GM21528 (cell line): Measurements from ENCODE around the gene SCD.
"Not testable (repeated sequence)": the region's sequence is repeated elsewhere in the genome, so short reads cannot be mapped to it uniquely, and the experiment has no call there.

Source experiments
- ATAC-seq: cut with Tn5 transposase; IDR thresholded peaks from one replicate; pipeline ENCODE4 v1.9.1; 2021; ENCODE audit warnings: mild to moderate bottlenecking, moderate library complexity; ENCODE audit not compliant: unreplicated experiment, low FRiP score

Gene SCD

DNA sequence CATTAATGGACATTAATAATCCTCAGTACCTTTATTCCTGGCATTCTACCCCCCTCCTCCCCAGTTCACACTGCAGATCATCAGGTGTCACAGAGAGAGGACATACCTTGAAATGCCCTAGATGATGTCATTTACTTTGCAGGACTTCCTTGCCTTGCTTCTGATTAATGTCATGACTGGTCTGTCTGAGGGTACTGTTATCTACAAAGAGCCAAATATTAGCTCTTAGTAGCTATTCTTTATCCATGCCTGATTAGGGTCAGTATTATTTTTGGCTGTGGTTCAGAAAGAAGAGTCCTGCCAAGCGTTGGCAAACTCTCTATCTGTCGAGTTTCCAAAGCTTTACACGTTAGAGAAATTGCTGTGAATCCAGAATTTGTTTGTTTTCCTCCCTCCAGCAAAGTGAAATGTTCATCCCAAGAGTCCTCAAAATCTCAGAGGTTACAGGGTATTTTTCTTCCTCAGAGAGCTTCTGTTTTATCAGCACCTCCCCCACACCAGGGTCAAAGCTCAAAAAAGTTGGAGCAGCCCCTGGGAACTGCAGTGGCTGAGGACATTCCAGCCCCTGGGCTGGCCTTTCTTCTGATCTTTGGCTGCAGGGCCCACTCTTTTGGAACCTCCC, 12.6 kb downstream of the SCD start:
- no peak for ATAC-seq

DNA sequence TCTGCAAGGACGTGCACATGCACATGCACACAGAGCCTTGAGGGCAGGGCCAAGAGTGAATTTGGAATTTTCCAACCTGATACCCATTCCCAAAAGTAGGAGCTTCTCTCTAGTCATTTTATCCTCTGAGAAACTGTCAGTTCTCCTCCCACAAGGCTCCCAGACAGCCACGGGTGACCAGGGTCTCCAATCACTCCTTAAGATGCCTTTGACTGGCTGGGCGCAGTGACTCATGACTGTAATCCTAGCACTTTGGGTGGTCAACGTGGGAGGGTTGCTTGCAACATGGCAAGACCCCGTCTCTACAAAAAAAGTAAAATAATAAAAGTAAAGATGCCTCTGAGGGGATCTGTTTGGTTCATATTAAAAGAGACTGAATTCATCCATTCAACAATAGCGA, 13.2 kb downstream of the SCD start:
- no peak for ATAC-seq

DNA sequence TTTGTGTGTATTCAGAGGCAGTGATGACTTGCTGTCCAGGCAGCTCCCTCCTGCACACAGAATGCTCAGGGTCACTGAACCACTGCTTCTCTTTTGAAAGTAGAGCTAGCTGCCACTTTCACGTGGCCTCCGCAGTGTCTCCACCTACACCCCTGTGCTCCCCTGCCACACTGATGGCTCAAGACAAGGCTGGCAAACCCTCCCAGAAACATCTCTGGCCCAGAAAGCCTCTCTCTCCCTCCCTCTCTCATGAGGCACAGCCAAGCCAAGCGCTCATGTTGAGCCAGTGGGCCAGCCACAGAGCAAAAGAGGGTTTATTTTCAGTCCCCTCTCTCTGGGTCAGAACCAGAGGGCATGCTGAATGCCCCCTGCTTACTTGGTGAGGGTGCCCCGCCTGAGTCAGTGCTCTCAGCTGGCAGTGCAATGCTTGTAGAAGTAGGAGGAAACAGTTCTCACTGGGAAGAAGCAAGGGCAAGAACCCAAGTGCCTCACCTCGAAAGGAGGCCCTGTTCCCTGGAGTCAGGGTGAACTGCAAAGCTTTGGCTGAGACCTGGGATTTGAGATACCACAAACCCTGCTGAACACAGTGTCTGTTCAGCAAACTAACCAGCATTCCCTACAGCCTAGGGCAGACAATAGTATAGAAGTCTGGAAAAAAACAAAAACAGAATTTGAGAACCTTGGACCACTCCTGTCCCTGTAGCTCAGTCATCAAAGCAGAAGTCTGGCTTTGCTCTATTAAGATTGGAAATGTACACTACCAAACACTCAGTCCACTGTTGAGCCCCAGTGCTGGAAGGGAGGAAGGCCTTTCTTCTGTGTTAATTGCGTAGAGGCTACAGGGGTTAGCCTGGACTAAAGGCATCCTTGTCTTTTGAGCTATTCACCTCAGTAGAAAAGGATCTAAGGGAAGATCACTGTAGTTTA, 15.8 kb downstream of the SCD start:
- no peak for ATAC-seq

- no peak for ATAC-seq
Observed at GRCh38 chr10:100364175-100364574, 17.1 kb downstream of the SCD start.

GRCh38 chr10:100364735-100365391, 17.8 kb downstream of the SCD start:
- no peak for ATAC-seq

GRCh38 chr10:100368721-100369120, 21.7 kb downstream of the SCD start:
- ATAC-seq: no peak

DNA sequence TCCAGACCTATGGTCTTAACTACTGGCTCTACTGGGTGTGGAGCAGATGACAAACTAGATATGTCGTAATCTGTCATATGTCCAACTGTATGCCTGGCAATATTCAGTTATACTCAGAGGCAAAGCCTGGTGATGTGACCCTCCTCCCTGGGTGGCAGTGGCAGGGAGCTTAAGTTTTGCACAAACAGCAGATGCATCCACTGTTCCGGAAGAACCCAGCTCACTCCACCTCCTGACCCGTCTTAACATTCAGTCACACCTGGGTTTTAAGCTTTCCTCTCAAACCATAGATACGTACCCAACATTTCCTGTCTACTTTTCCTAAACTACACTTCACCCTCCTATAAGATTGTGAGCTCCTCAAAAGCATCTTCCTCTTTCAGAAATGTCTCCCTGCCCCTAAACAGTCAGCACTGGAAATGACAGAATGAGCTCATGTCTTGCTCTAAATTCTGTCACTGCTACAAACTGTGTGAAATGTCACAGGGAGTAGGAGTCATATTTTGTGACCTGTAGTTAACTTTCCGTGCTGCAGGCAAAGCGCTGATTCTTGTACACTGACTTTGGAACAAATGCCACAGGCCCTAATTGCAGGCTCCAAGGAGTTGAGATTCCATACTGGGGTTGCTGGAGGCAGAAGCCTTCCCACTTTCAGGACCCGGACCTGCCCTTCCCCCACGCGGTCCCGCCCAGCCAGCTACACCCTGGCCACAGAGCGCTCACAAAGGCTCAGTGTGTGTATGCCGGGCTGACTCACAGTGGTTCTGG, 23.9 kb downstream of the SCD start:
- no peak for ATAC-seq

GRCh38 chr10:100371482-100372027, 24.5 kb downstream of the SCD start:
- ATAC-seq: no peak

- no peak for ATAC-seq
Observed at GRCh38 chr10:100372415-100373297, 25.6 kb downstream of the SCD start.

DNA sequence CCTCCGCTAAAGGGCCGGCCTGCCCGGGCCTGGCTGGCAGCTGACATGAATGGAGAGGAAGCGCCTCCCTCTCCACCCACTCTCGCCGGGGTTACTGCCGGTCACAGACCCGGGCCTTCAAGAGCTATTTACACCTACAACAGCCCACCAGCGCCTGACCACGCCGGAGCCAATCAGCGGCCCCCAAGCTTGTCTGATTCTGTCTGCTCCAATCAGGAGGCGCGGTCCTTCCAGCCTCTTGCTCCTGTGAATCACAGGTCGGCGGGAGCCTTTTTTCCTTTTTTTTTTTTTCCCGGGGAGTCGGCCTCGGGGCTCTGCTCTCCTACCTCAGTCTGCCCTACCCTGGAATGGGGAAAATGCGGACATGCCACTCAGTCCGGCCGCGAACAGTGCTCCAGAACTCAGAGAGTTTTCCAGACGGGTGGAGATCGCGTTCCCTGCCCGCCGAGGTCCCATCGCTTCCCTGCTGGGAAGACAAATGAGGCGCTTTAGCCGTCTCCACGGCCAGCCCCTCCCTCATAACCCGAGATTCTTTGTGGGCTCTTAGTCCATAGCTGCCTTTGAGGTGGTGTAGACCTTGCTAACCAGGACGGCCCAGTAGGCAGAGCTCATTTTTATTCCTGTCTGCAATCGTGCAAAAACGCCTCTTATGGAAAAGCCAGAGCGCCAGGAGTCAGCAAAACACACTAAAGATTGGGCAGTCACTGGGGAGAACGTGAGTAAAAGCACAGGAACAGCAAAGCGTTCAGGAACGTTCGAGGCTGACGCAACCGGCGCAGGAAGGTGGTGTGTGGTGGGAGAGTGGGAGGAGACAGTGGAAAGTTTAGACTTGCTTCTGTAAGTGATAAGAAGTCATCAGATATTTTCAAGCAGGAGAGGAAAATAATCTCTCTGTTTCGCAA, 26.5 kb downstream of the SCD start:
- peak; percentile 92 for ATAC-seq

DNA sequence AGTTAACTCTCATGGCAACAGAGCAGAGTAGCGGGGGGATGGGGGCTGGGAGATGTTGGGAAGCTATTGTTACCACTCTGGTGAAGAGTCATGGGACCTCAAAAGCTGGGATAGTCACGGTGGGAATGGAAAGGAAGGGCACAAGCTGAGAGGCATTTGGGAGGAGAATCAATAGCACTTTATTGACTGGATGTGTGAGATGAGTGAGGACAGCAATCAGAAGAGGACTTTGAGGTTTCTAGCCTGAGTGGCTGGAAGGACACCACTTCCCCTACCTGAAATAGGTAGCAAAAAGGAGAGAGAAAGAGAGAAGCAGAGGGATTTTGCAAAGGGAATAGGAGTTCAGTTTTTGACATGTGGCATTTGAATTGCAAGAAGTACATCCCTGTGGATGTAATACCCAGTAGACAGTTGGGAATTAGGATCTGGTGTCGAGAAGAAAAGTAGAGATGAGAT, 27.2 kb downstream of the SCD start:
- no peak for ATAC-seq

GRCh38 chr10:100374677-100375353, 27.8 kb downstream of the SCD start:
- ATAC-seq: not testable (repeated sequence)

GRCh38 chr10:100376656-100377055, 29.6 kb downstream of the SCD start:
- not testable (repeated sequence) for ATAC-seq

- no peak for ATAC-seq
Observed at GRCh38 chr10:100377830-100378229, 30.8 kb downstream of the SCD start.

DNA sequence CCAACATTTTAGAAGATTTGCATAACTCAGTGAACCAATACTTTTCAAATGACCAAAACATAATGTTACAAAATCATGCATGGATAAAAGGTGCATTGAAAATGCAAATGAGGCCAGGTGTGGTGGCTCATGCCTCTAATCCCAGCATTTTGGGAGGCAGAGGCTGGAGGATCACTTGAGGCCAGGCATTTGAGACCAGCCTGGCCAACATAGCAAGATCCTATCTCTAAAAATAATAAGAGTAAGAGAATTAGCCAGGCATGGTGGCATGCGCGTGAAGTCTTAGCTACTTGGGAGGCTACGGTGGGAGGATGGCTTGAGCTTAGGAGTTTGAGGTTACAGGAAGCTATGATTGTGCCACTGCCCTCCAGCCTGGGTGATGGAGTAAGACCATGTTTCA, 33.4 kb downstream of the SCD start:
- ATAC-seq: no peak

GRCh38 chr10:100382553-100382952, 35.5 kb downstream of the SCD start:
- ATAC-seq: no peak

DNA sequence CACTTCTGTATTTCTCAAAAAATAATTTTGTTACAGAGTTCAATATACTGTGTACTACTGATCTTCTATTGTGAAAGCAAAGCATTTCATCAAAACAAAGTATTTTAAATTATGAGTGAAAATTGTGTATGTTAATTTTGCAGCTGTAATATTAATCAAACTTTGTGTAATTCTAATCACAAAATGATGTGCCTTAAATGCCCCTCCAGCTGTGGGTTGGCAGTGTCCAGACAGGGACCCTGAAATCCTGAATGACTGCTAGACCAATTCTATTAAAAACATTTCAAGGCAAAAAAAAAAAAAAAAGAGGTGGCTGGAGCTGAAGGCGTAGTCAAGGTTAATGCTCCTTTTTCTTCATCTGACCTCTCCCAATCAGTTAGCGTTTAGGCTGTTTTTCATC, 36.2 kb downstream of the SCD start:
- no peak for ATAC-seq
